Liver (tissue), 9 donors: ENCODE data around the gene PPFIA4. TPM values are rescaled to one million over a fixed set of nuclear protein-coding genes. Genes with fewer than 3 reads are reported as not detected.

Experiments
- DNase-seq: peaks from one replicate; pipeline ENCODE4 v3.0.0-alpha.2; 2017; ENCODE audit warnings: low spot score
- H3K27ac ChIP-seq, 2 donors: one replicate each; pipeline ENCODE4 v1.7.0; 2013; ENCODE audit warnings: inconsistent platforms in 2 of 2, low read length in 2 of 2, control low read depth in 1 of 2, low read depth in 1 of 2, mild to moderate bottlenecking in 1 of 2
- H3K27me3 ChIP-seq, 4 donors: one replicate each; pipeline versions ENCODE4 v1.6.1 to v1.7.0; 2013; ENCODE audit warnings: low read length in 3 of 4, inconsistent platforms in 1 of 4, mild to moderate bottlenecking in 1 of 4, moderate library complexity in 1 of 4; ENCODE audit not compliant: control insufficient read depth in 4 of 4, insufficient read depth in 4 of 4
- H3K36me3 ChIP-seq, 4 donors: one replicate each; pipeline versions ENCODE4 v1.6.1 to v1.7.0; 2013; ENCODE audit warnings: low read length in 3 of 4, mild to moderate bottlenecking in 3 of 4, low read depth in 1 of 4, moderate library complexity in 1 of 4; ENCODE audit not compliant: control insufficient read depth in 4 of 4, insufficient read depth in 3 of 4
- H3K4me1 ChIP-seq, 4 donors: one replicate each; pipeline versions ENCODE4 v1.6.1 to v1.7.0; 2013; ENCODE audit warnings: low read length in 3 of 4, mild to moderate bottlenecking in 3 of 4, moderate library complexity in 1 of 4; ENCODE audit not compliant: control insufficient read depth in 4 of 4, insufficient read depth in 4 of 4
- H3K4me3 ChIP-seq, 3 donors: one replicate each; pipeline versions ENCODE4 v1.6.1 to v1.7.0; 2013; ENCODE audit warnings: low read length in 3 of 3, control low read depth in 1 of 3, low read depth in 1 of 3, mild to moderate bottlenecking in 1 of 3
- H3K9ac ChIP-seq, 2 donors: one replicate each; pipeline ENCODE4 v1.7.0; 2013; ENCODE audit warnings: low read length in 2 of 2, mild to moderate bottlenecking in 2 of 2, moderate library complexity in 2 of 2, control low read depth in 1 of 2, low read depth in 1 of 2
- H3K9me3 ChIP-seq, 4 donors: one replicate each; pipeline versions ENCODE4 v1.6.1 to v1.7.0; 2013; ENCODE audit warnings: low read length in 3 of 4; ENCODE audit not compliant: control insufficient read depth in 4 of 4
- ATF3 ChIP-seq: IDR thresholded peaks from 2 replicates; pipeline ENCODE4 v1.6.1; 2016; ENCODE audit warnings: antibody characterized with exemption
- EGR1 ChIP-seq, 2 donors: IDR thresholded peaks; 2 replicates each; pipeline ENCODE4 v1.6.1; 2016 to 2018; ENCODE audit warnings: antibody characterized with exemption in 2 of 2, low read depth in 2 of 2
- FOXA1 ChIP-seq: IDR thresholded peaks from 2 replicates; pipeline ENCODE4 v1.6.1; 2016; ENCODE audit warnings: antibody characterized with exemption
- HNF4G ChIP-seq: IDR thresholded peaks from 2 replicates; pipeline ENCODE4 v1.6.1; 2016; ENCODE audit warnings: antibody characterized with exemption
- JUND ChIP-seq, 2 donors: IDR thresholded peaks; 2 replicates each; pipeline ENCODE4 v1.6.1; 2016; ENCODE audit warnings: antibody characterized with exemption in 2 of 2
- MAX ChIP-seq: IDR thresholded peaks from 2 replicates; pipeline ENCODE4 v1.6.1; 2016; ENCODE audit warnings: antibody characterized with exemption
- NR2F2 ChIP-seq: IDR thresholded peaks from 2 replicates; pipeline ENCODE4 v1.6.1; 2016; ENCODE audit warnings: antibody characterized with exemption
- RAD21 ChIP-seq, 2 donors: IDR thresholded peaks; 2 replicates each; pipeline ENCODE4 v1.6.1; 2016; ENCODE audit warnings: antibody characterized with exemption in 2 of 2, mild to moderate bottlenecking in 2 of 2
- REST ChIP-seq: IDR thresholded peaks from 2 replicates; pipeline ENCODE4 v1.6.1; 2016; ENCODE audit warnings: antibody characterized with exemption, mild to moderate bottlenecking
- RXRA ChIP-seq, 2 donors: IDR thresholded peaks; 2 replicates each; pipeline ENCODE4 v1.6.1; 2017 to 2018; ENCODE audit warnings: antibody characterized with exemption in 2 of 2, mild to moderate bottlenecking in 1 of 2
- TAF1 ChIP-seq: conservative IDR thresholded peaks from 2 replicates; pipeline ENCODE4 v1.6.1; 2016; ENCODE audit warnings: antibody characterized with exemption, mild to moderate bottlenecking
- YY1 ChIP-seq: IDR thresholded peaks from 2 replicates; pipeline ENCODE4 v1.6.1; 2016; ENCODE audit warnings: antibody characterized with exemption, mild to moderate bottlenecking
- WGBS: extraction: QIAGEN DNeasy Blood & Tissue Kit; methylation state at CpG from one replicate; pipeline ENCODE4 v1.1.7; 2013; 5-methylcytosine and 5-hydroxymethylcytosine counted together
- polyA plus RNA-seq, 2 donors: library from polyadenylated mRNA; stranded (reverse) in 1 of 2; unstranded in 1 of 2; fragments of 200-250 nt in 1 of 2; fragments of >200 nt in 1 of 2; fragmentation: Nextera tagmentation in 1 of 2; extraction: Ambion mirVana in 1 of 2; gene quantifications; one replicate each; pipeline versions ENCODE4 v1.2.1 to v1.2.3, GENCODE V29; 2013 to 2015
- total RNA-seq, 2 donors: library from RNA; depleted of rRNA; stranded (reverse); fragments of >200 nt; gene quantifications; one replicate each; pipeline ENCODE4 v1.2.3, GENCODE V29; 2014
- TF ChIP-seq, protein P1 (sequence below): IDR thresholded peaks from 2 replicates; pipeline ENCODE4 v1.6.1; 2016; ENCODE audit warnings: antibody characterized with exemption
- TF ChIP-seq, protein P2 (sequence below): fragments of 150-350 bp; IDR thresholded peaks from 2 replicates; pipeline ENCODE4 v1.5.1; 2017; ENCODE audit warnings: improper control_type of control experiment, low read depth, low read length; ENCODE audit not compliant: missing input control
- donor health status: healthy.
- donor health status: healthy.
- donor health status: healthy.
- donor health status: healthy.
- donor health status: healthy.

The PPFIA4 gene
- total and polyA plus RNA-seq, 4 donors: 0.07 to 0.33 (median 0.15) TPM

- TF ChIP-seq, protein P1, sequence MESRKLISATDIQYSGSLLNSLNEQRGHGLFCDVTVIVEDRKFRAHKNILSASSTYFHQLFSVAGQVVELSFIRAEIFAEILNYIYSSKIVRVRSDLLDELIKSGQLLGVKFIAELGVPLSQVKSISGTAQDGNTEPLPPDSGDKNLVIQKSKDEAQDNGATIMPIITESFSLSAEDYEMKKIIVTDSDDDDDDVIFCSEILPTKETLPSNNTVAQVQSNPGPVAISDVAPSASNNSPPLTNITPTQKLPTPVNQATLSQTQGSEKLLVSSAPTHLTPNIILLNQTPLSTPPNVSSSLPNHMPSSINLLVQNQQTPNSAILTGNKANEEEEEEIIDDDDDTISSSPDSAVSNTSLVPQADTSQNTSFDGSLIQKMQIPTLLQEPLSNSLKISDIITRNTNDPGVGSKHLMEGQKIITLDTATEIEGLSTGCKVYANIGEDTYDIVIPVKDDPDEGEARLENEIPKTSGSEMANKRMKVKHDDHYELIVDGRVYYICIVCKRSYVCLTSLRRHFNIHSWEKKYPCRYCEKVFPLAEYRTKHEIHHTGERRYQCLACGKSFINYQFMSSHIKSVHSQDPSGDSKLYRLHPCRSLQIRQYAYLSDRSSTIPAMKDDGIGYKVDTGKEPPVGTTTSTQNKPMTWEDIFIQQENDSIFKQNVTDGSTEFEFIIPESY: no peak
Observed at GRCh38 chr1:203036537-203036936, 10.2 kb downstream of the PPFIA4 start (continued).

DNA sequence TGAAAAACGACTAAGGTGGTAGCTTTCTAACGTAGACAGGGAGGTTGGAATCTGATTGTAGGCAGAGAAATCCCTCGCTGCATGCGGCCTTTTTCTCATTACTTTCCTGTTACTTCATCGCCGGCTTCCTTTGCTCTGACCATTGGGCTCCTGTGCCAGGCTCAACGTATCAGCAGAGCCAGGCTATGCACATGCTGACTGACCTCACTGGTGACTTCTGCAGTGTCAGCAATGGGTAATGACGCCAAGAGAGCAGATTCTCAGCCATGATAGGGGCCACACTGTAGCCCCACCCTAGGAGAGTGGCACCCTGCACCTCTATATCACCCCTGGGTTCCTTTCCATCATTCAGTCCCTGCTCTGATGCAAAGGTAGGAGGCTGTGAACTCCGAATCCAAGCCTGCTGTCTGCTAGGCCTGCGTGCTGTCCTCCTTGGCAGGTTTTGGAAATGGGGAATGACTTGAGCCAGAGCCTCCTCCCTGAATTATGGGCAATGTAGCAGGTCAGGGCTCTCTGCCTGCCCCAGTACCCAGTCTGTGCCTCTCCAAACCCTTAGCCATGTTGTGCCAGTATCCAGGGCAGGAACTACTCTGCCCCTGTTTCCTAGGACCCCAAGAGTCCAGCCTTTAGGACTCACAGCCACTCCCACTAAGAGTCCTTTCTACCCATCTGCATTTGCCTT is 11.4 kb downstream of the PPFIA4 start:
- WGBS: 75% methylated on average over 10 of the region's 10 CpGs
- Histone ChIP-seq H3K9me3 (no peaks in the 10 kb centered on the region), H3K4me3 (no peak overlapping the region), H3K36me3 (no peaks in the 10 kb centered on the region), H3K27ac (no peak overlapping the region), H3K4me1 (no peaks in the 10 kb centered on the region), H3K9ac (no peak overlapping the region), H3K27me3 (no peaks in the 10 kb centered on the region)
- DNase-seq: no peak
- no peak for TF ChIP-seq HNF4G
- no peak for TF ChIP-seq FOXA1
- TF ChIP-seq NR2F2: no peak
- TF ChIP-seq, protein P2, sequence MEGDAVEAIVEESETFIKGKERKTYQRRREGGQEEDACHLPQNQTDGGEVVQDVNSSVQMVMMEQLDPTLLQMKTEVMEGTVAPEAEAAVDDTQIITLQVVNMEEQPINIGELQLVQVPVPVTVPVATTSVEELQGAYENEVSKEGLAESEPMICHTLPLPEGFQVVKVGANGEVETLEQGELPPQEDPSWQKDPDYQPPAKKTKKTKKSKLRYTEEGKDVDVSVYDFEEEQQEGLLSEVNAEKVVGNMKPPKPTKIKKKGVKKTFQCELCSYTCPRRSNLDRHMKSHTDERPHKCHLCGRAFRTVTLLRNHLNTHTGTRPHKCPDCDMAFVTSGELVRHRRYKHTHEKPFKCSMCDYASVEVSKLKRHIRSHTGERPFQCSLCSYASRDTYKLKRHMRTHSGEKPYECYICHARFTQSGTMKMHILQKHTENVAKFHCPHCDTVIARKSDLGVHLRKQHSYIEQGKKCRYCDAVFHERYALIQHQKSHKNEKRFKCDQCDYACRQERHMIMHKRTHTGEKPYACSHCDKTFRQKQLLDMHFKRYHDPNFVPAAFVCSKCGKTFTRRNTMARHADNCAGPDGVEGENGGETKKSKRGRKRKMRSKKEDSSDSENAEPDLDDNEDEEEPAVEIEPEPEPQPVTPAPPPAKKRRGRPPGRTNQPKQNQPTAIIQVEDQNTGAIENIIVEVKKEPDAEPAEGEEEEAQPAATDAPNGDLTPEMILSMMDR: no peak
- no peak for TF ChIP-seq MAX
- no peak for TF ChIP-seq JUND (IDR thresholded peaks at IDR 0.05)

- no peak overlapping the region for H3K4me3 ChIP-seq
- no peak for DNase-seq
- TF ChIP-seq FOXA1 (no peak), RAD21 (IDR thresholded peaks at IDR 0.05) (no peak), ATF3 (no peak), YY1 (no peak), NR2F2 (no peak), TAF1 (no peak), JUND (IDR thresholded peaks at IDR 0.05) (no peak), RXRA (IDR thresholded peaks at IDR 0.05) (no peak), REST (no peak), EGR1 (IDR thresholded peaks at IDR 0.05; ENCODE audit: low read depth in 2 of 2) (no peak), HNF4G (no peak)
- TF ChIP-seq, protein P2: no peak
- H3K27me3 ChIP-seq: no peaks in the 10 kb centered on the region
- no peak overlapping the region for H3K27ac ChIP-seq
- H3K9me3 ChIP-seq: no peaks in the 10 kb centered on the region
- 48% methylated on average over 9 of the region's 9 CpGs for WGBS
- H3K9ac ChIP-seq: no peak overlapping the region
- H3K4me1 ChIP-seq: no peaks in the 10 kb centered on the region
- H3K36me3 ChIP-seq: no peaks in the 10 kb centered on the region
Observed at GRCh38 chr1:203038217-203038741, 12.0 kb downstream of the PPFIA4 start.
